Panc1 (cell line): ENCODE measurements around the gene FUT2. TPM values are rescaled to one million over a fixed set of nuclear protein-coding genes. Genes with fewer than 3 reads are reported as not detected.

Experiments used
- ATAC-seq: fragments of 200-7000 bp; cut with Tn5 transposase; 2 replicates; pipeline ENCODE4 v1.9.1; 2020; ENCODE audit warnings: mild to moderate bottlenecking, moderate library complexity
- BruUV-seq: library from RNA; stranded (reverse); fragments of 400-500 nt; replicated peaks from 2 replicates; lab custom pipeline; 2021; lab: Mats Ljungman, UMichigan
- CTCF ChIA-PET: fragments of 300-600 bp; sonication (Branson Sonifier 250); formaldehyde crosslinking; loops from one replicate; lab custom pipeline; 2022; ENCODE audit warnings: antibody characterized with exemption; lab: Charles Lee
- POLR2A ChIA-PET: fragments of 300-600 bp; sonication (Branson Sonifier 250); formaldehyde crosslinking; loops from one replicate; lab custom pipeline; 2022; ENCODE audit warnings: antibody characterized with exemption; lab: Charles Lee
- DNase-seq: peaks from one replicate; pipeline ENCODE4 v3.0.0-alpha.2; 2010; ENCODE audit warnings: low read depth, low spot score
- H3K27ac ChIP-seq: 2 replicates; pipeline ENCODE4 v1.5.1; 2011; ENCODE audit warnings: mild to moderate bottlenecking, low read length, inconsistent platforms
- H3K27me3 ChIP-seq: fragments of 200-500 bp; sonication (Bioruptor generic); 2 replicates; pipeline ENCODE4 v1.6.0; 2014; ENCODE audit warnings: low read length, inconsistent platforms; ENCODE audit not compliant: control insufficient read depth, insufficient read depth
- H3K36me3 ChIP-seq: fragments of 200-500 bp; sonication (Bioruptor generic); 2 replicates; pipeline ENCODE4 v1.5.1; 2014; ENCODE audit warnings: inconsistent platforms, mild to moderate bottlenecking, low read length, moderate library complexity; ENCODE audit not compliant: control insufficient read depth, insufficient read depth
- H3K4me1 ChIP-seq: 2 replicates; pipeline ENCODE4 v1.5.1; 2011; ENCODE audit warnings: inconsistent platforms, mild to moderate bottlenecking, low read length, moderate library complexity; ENCODE audit not compliant: control insufficient read depth, insufficient read depth
- H3K4me3 ChIP-seq, 2 experiments: 2 replicates each; pipeline ENCODE4 v1.5.1; 2011 to 2012; ENCODE audit warnings: low read depth in 2 of 2, low read length in 2 of 2, mild to moderate bottlenecking in 2 of 2, inconsistent platforms in 1 of 2, moderate library complexity in 1 of 2
- H3K9me3 ChIP-seq: fragments of 200-500 bp; sonication (Bioruptor generic); 2 replicates; pipeline ENCODE4 v1.5.1; 2014; ENCODE audit warnings: low read depth, mild to moderate bottlenecking, inconsistent platforms, low read length, moderate library complexity; ENCODE audit not compliant: control insufficient read depth, insufficient read depth
- POLR2AphosphoS5 ChIP-seq: IDR thresholded peaks from 2 replicates; pipeline ENCODE4 v1.6.1; 2012; ENCODE audit warnings: mild to moderate bottlenecking, low read depth, low read length, moderate library complexity
- SIN3A ChIP-seq: IDR thresholded peaks from 2 replicates; pipeline ENCODE4 v1.6.1; 2012; ENCODE audit warnings: low read depth, mild to moderate bottlenecking, low read length, moderate library complexity, borderline replicate concordance; ENCODE audit not compliant: insufficient read depth
- TCF7L2 ChIP-seq: IDR thresholded peaks from 2 replicates; pipeline ENCODE4 v1.6.1; 2011; ENCODE audit warnings: mild to moderate bottlenecking, low read depth, low read length, inconsistent platforms
- in situ Hi-C: cut with HindIII; loops from 2 replicates; pipeline ENCODE4 v1.10.0; 2016; ENCODE audit warnings: low sequenced_read_pairs, low pct_unique_long_range_greater_than_20kb
- intact Hi-C: fragments of 100-400 bp; cut with micrococcal nuclease; formaldehyde crosslinking; loops from one replicate; pipeline ENCODE4 v1.10.0; 2022; ENCODE audit not compliant: unreplicated experiment
- total RNA-seq: library from RNA; stranded (reverse); gene quantifications from one replicate; pipeline ENCODE4 v1.2.1, GENCODE V29; 2021; ENCODE audit not compliant: unreplicated experiment
- TF ChIP-seq, protein P1 (sequence below): fragments of 450-650 bp; IDR thresholded peaks from 2 replicates; pipeline ENCODE4 v1.5.1; 2017; ENCODE audit warnings: mild to moderate bottlenecking
- TF ChIP-seq, protein P2 (sequence below), 2 experiments: IDR thresholded peaks; 2 replicates each; pipeline ENCODE4 v1.6.1; 2011 to 2012; ENCODE audit warnings: low read depth in 2 of 2, control low read depth in 1 of 2, low read length in 1 of 2, mild to moderate bottlenecking in 1 of 2, moderate library complexity in 1 of 2; ENCODE audit not compliant: insufficient read depth in 1 of 2

FUT2 gene
- total RNA-seq, 1 experiment from 2014 or later: 0.08 TPM

DNA sequence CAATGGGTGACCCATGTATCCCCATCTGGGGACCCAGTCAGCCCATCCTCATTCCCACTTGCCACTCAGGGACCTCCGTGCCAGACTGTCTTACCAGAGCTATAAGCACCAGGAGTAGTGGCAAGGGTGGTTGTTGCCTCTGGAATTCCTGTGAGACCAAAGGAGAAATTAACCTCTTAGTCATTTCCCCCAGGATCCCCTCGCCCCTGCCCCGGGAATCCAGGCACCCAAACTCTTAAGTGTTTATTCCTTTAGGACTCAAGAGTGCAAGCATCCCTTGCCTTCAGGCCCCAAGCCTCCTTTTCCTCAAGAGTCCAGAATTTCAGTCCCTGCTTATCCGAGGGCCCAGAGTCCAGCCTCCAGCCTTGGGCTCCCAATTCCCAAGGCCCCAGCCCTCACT, 32.1 kb upstream of the FUT2 start:
- Histone ChIP-seq H3K36me3 (no peaks in the 10 kb centered on the region), H3K27ac (no peak overlapping the region), H3K9me3 (no peaks in the 10 kb centered on the region), H3K27me3 (no peaks in the 10 kb centered on the region), H3K4me3 (no peak overlapping the region), H3K4me1 (no peaks in the 10 kb centered on the region)
- ATAC-seq: no peak
- TF ChIP-seq TCF7L2 (no peak), SIN3A (no peak), POLR2AphosphoS5 (no peak)
- TF ChIP-seq, protein P1, sequence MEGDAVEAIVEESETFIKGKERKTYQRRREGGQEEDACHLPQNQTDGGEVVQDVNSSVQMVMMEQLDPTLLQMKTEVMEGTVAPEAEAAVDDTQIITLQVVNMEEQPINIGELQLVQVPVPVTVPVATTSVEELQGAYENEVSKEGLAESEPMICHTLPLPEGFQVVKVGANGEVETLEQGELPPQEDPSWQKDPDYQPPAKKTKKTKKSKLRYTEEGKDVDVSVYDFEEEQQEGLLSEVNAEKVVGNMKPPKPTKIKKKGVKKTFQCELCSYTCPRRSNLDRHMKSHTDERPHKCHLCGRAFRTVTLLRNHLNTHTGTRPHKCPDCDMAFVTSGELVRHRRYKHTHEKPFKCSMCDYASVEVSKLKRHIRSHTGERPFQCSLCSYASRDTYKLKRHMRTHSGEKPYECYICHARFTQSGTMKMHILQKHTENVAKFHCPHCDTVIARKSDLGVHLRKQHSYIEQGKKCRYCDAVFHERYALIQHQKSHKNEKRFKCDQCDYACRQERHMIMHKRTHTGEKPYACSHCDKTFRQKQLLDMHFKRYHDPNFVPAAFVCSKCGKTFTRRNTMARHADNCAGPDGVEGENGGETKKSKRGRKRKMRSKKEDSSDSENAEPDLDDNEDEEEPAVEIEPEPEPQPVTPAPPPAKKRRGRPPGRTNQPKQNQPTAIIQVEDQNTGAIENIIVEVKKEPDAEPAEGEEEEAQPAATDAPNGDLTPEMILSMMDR: no peak
- TF ChIP-seq, protein P2, sequence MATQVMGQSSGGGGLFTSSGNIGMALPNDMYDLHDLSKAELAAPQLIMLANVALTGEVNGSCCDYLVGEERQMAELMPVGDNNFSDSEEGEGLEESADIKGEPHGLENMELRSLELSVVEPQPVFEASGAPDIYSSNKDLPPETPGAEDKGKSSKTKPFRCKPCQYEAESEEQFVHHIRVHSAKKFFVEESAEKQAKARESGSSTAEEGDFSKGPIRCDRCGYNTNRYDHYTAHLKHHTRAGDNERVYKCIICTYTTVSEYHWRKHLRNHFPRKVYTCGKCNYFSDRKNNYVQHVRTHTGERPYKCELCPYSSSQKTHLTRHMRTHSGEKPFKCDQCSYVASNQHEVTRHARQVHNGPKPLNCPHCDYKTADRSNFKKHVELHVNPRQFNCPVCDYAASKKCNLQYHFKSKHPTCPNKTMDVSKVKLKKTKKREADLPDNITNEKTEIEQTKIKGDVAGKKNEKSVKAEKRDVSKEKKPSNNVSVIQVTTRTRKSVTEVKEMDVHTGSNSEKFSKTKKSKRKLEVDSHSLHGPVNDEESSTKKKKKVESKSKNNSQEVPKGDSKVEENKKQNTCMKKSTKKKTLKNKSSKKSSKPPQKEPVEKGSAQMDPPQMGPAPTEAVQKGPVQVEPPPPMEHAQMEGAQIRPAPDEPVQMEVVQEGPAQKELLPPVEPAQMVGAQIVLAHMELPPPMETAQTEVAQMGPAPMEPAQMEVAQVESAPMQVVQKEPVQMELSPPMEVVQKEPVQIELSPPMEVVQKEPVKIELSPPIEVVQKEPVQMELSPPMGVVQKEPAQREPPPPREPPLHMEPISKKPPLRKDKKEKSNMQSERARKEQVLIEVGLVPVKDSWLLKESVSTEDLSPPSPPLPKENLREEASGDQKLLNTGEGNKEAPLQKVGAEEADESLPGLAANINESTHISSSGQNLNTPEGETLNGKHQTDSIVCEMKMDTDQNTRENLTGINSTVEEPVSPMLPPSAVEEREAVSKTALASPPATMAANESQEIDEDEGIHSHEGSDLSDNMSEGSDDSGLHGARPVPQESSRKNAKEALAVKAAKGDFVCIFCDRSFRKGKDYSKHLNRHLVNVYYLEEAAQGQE (IDR thresholded peaks at IDR 0.05; ENCODE audit: insufficient read depth in 1 of 2, low read depth in 2 of 2, low read length in 1 of 2): no peak
- in situ Hi-C loops (no loop called here), intact Hi-C loops (no loop called here)
- BruUV-seq: no TSS peak
- DNase-seq: no peak
- ChIA-PET POLR2A (no interaction called here), CTCF (no interaction called here)

- DNase-seq (no peak), ATAC-seq (no peak)
- Histone ChIP-seq H3K27me3 (no peaks in the 10 kb centered on the region), H3K4me3 (no peak overlapping the region), H3K36me3 (no peaks in the 10 kb centered on the region), H3K4me1 (no peaks in the 10 kb centered on the region), H3K27ac (no peak overlapping the region), H3K9me3 (no peaks in the 10 kb centered on the region)
- POLR2A ChIA-PET: no interaction called here
- BruUV-seq: no TSS peak
- intact Hi-C loops (no loop called here), in situ Hi-C loops (no loop called here)
- CTCF ChIA-PET: interaction anchor here (0.7 kb wide), 1 partner anchor 13 kb away, joined by 3 read pairs; no protein-coding TSS in a partner anchor
- TF ChIP-seq TCF7L2 (no peak), SIN3A (no peak), POLR2AphosphoS5 (no peak)
- TF ChIP-seq, protein P2 (IDR thresholded peaks at IDR 0.05; ENCODE audit: insufficient read depth in 1 of 2, low read depth in 2 of 2, low read length in 1 of 2): no peak
- TF ChIP-seq, protein P1: no peak
Observed at GRCh38 chr19:48664476-48664875, 31.3 kb upstream of the FUT2 start.
